ENCODE measurements around the gene KIAA1328. TPM values are rescaled to one million over a fixed set of nuclear protein-coding genes. Genes with fewer than 3 reads are reported as not detected.
A peak's percentile ranks its signal among the peaks of the same experiment; 100 is the strongest.

Gene KIAA1328
- total and polyA plus RNA-seq, 4 donors: 0.95 to 7.4 (median 2.9) TPM

DNA sequence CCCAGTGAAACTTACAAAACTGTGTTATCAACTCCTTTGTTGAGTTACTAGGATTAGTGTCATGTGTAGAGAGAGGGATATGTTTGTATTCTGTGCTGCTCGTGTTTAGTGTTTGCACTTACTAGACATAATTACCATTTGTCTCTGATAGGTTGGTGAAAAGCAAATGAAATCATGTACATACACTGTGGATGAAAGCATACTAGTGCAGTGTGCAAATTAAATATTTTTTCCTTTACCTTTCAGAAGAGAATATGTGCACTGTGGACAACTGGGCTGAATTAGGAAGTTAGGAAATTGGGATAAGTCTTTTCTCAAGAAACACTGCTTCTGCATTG lies 1.2 kb downstream of the KIAA1328 start:
- no peak overlapping the region for H3K9ac ChIP-seq (ENCODE audit: low read depth in 1 of 2, low read length in 2 of 2)
- no peaks in the 10 kb centered on the region for H3K36me3 ChIP-seq (ENCODE audit: control insufficient read depth in 4 of 4, insufficient read depth in 3 of 4, low read depth in 1 of 4, low read length in 3 of 4)
- 58% methylated on average over 1 of the region's 1 CpG for WGBS
- peaks cover 2 to 14% (median 12%) of the 10 kb centered on the region in 4 donors for H3K4me1 ChIP-seq (ENCODE audit: control insufficient read depth in 4 of 4, insufficient read depth in 4 of 4, low read length in 3 of 4)
- TF ChIP-seq, protein P1, sequence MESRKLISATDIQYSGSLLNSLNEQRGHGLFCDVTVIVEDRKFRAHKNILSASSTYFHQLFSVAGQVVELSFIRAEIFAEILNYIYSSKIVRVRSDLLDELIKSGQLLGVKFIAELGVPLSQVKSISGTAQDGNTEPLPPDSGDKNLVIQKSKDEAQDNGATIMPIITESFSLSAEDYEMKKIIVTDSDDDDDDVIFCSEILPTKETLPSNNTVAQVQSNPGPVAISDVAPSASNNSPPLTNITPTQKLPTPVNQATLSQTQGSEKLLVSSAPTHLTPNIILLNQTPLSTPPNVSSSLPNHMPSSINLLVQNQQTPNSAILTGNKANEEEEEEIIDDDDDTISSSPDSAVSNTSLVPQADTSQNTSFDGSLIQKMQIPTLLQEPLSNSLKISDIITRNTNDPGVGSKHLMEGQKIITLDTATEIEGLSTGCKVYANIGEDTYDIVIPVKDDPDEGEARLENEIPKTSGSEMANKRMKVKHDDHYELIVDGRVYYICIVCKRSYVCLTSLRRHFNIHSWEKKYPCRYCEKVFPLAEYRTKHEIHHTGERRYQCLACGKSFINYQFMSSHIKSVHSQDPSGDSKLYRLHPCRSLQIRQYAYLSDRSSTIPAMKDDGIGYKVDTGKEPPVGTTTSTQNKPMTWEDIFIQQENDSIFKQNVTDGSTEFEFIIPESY (IDR thresholded peaks at IDR 0.05): no peak
- no peak for TF ChIP-seq SP1 (IDR thresholded peaks at IDR 0.05)
- TF ChIP-seq, protein P2, sequence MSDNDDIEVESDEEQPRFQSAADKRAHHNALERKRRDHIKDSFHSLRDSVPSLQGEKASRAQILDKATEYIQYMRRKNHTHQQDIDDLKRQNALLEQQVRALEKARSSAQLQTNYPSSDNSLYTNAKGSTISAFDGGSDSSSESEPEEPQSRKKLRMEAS (IDR thresholded peaks at IDR 0.05): no peak
- TF ChIP-seq, protein P3, sequence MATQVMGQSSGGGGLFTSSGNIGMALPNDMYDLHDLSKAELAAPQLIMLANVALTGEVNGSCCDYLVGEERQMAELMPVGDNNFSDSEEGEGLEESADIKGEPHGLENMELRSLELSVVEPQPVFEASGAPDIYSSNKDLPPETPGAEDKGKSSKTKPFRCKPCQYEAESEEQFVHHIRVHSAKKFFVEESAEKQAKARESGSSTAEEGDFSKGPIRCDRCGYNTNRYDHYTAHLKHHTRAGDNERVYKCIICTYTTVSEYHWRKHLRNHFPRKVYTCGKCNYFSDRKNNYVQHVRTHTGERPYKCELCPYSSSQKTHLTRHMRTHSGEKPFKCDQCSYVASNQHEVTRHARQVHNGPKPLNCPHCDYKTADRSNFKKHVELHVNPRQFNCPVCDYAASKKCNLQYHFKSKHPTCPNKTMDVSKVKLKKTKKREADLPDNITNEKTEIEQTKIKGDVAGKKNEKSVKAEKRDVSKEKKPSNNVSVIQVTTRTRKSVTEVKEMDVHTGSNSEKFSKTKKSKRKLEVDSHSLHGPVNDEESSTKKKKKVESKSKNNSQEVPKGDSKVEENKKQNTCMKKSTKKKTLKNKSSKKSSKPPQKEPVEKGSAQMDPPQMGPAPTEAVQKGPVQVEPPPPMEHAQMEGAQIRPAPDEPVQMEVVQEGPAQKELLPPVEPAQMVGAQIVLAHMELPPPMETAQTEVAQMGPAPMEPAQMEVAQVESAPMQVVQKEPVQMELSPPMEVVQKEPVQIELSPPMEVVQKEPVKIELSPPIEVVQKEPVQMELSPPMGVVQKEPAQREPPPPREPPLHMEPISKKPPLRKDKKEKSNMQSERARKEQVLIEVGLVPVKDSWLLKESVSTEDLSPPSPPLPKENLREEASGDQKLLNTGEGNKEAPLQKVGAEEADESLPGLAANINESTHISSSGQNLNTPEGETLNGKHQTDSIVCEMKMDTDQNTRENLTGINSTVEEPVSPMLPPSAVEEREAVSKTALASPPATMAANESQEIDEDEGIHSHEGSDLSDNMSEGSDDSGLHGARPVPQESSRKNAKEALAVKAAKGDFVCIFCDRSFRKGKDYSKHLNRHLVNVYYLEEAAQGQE (IDR thresholded peaks at IDR 0.05): no peak
- TF ChIP-seq JUND (IDR thresholded peaks at IDR 0.05): no peak
- TF ChIP-seq, protein P4, sequence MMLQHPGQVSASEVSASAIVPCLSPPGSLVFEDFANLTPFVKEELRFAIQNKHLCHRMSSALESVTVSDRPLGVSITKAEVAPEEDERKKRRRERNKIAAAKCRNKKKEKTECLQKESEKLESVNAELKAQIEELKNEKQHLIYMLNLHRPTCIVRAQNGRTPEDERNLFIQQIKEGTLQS (IDR thresholded peaks at IDR 0.05): no peak
- no peak for TF ChIP-seq TAF1 (conservative IDR thresholded peaks at IDR 0.05)
- TF ChIP-seq NR2F2 (IDR thresholded peaks at IDR 0.05): no peak
- no peak overlapping the region for H3K27ac ChIP-seq (ENCODE audit: low read depth in 1 of 2, low read length in 2 of 2)
- peak overlapping the region in 1 of 3 donors; percentile 49 for H3K4me3 ChIP-seq (ENCODE audit: low read depth in 1 of 3, low read length in 3 of 3)
- DNase-seq (ENCODE audit: low spot score): no peak
- no peaks in the 10 kb centered on the region for H3K27me3 ChIP-seq (ENCODE audit: control insufficient read depth in 4 of 4, insufficient read depth in 4 of 4, low read length in 3 of 4)
- no peaks in the 10 kb centered on the region for H3K9me3 ChIP-seq (ENCODE audit: control insufficient read depth in 4 of 4, low read length in 3 of 4)

DNA sequence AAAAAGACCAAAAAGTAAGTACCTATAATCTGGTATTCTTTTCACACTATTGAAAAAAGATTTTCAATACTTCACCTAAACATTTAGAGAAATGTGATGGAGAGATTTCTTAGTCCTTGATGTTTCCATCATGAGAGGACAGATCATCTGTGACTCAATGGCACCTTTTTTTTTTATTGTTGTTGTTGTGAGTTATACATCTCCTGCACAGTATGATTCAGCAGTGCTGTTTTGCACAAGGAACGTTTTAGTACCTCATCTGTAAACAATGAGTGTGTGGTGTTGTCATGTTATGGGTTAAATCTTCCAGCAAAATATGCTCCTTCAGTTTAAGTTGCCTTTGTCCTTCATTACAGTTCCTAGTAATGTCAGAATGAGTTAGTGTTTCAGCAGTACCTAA lies 2.2 kb downstream of the KIAA1328 start:
- H3K27me3 ChIP-seq (ENCODE audit: control insufficient read depth in 4 of 4, insufficient read depth in 4 of 4, low read length in 3 of 4): no peaks in the 10 kb centered on the region
- no peak for TF ChIP-seq RXRA (IDR thresholded peaks at IDR 0.05)
- TF ChIP-seq, protein P1 (IDR thresholded peaks at IDR 0.05): no peak
- TF ChIP-seq HNF4A (conservative IDR thresholded peaks at IDR 0.05): no peak
- no peak for TF ChIP-seq YY1 (IDR thresholded peaks at IDR 0.05)
- TF ChIP-seq SP1 (IDR thresholded peaks at IDR 0.05): no peak
- TF ChIP-seq, protein P5, sequence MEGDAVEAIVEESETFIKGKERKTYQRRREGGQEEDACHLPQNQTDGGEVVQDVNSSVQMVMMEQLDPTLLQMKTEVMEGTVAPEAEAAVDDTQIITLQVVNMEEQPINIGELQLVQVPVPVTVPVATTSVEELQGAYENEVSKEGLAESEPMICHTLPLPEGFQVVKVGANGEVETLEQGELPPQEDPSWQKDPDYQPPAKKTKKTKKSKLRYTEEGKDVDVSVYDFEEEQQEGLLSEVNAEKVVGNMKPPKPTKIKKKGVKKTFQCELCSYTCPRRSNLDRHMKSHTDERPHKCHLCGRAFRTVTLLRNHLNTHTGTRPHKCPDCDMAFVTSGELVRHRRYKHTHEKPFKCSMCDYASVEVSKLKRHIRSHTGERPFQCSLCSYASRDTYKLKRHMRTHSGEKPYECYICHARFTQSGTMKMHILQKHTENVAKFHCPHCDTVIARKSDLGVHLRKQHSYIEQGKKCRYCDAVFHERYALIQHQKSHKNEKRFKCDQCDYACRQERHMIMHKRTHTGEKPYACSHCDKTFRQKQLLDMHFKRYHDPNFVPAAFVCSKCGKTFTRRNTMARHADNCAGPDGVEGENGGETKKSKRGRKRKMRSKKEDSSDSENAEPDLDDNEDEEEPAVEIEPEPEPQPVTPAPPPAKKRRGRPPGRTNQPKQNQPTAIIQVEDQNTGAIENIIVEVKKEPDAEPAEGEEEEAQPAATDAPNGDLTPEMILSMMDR (IDR thresholded peaks at IDR 0.05; ENCODE audit: low read depth, low read length, missing input control): no peak
- TF ChIP-seq, protein P4 (IDR thresholded peaks at IDR 0.05): no peak
- TF ChIP-seq, protein P3 (IDR thresholded peaks at IDR 0.05): no peak
- no peak for TF ChIP-seq FOXA1 (IDR thresholded peaks at IDR 0.05)
- TF ChIP-seq RAD21 (IDR thresholded peaks at IDR 0.05): no peak
- TF ChIP-seq EGR1 (IDR thresholded peaks at IDR 0.05; ENCODE audit: low read depth in 2 of 2): no peak
- TF ChIP-seq, protein P2 (IDR thresholded peaks at IDR 0.05): no peak
- TF ChIP-seq NR2F2 (IDR thresholded peaks at IDR 0.05): no peak
- TF ChIP-seq TAF1 (conservative IDR thresholded peaks at IDR 0.05): no peak
- TF ChIP-seq FOXA2 (IDR thresholded peaks at IDR 0.05): no peak
- TF ChIP-seq HNF4G (IDR thresholded peaks at IDR 0.05): no peak
- TF ChIP-seq JUND (IDR thresholded peaks at IDR 0.05): no peak
- H3K36me3 ChIP-seq (ENCODE audit: control insufficient read depth in 4 of 4, insufficient read depth in 3 of 4, low read depth in 1 of 4, low read length in 3 of 4): peaks cover 0 to 4% (median 0%) of the 10 kb centered on the region in 4 donors
- no peak overlapping the region for H3K4me3 ChIP-seq (ENCODE audit: low read depth in 1 of 3, low read length in 3 of 3)
- H3K4me1 ChIP-seq (ENCODE audit: control insufficient read depth in 4 of 4, insufficient read depth in 4 of 4, low read length in 3 of 4): peaks cover 2 to 14% (median 12%) of the 10 kb centered on the region in 4 donors
- H3K9me3 ChIP-seq (ENCODE audit: control insufficient read depth in 4 of 4, low read length in 3 of 4): no peaks in the 10 kb centered on the region
- 55% methylated on average over 1 of the region's 1 CpG for WGBS
- H3K27ac ChIP-seq (ENCODE audit: low read depth in 1 of 2, low read length in 2 of 2): no peak overlapping the region
- H3K9ac ChIP-seq (ENCODE audit: low read depth in 1 of 2, low read length in 2 of 2): no peak overlapping the region
- no peak for DNase-seq (ENCODE audit: low spot score)
